GM19193 (cell line): ENCODE data around the gene MFSD6L.

Source experiments
- POLR2A ChIP-seq: IDR thresholded peaks from 4 replicates; pipeline ENCODE4 v1.6.1; 2011; ENCODE audit not compliant: insufficient read depth, insufficient read length; ENCODE audit errors: extremely low read depth

The MFSD6L gene

GRCh38 chr17:8785547-8786413 lies 13.4 kb downstream of the MFSD6L start:
- no peak for TF ChIP-seq POLR2A

DNA sequence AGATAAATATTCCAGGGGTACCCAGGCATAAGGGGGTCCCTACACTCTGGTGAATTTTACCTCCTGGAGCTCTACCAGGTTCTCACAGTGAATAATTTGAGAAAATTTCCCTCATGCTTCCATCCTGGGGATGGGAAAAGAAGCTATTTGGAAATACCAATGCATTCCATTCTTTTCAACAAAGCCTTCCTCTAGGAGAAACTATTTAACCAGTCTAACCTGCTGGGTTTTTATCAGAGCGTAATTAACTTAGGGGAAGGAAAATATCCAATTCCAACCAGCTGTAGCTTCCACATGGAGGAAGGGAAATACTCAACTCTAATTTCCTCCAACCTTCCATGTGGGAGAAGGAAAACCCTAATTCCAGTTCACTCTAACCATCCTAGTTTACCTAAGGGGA lies 17.0 kb downstream of the MFSD6L start:
- no peak for TF ChIP-seq POLR2A

DNA sequence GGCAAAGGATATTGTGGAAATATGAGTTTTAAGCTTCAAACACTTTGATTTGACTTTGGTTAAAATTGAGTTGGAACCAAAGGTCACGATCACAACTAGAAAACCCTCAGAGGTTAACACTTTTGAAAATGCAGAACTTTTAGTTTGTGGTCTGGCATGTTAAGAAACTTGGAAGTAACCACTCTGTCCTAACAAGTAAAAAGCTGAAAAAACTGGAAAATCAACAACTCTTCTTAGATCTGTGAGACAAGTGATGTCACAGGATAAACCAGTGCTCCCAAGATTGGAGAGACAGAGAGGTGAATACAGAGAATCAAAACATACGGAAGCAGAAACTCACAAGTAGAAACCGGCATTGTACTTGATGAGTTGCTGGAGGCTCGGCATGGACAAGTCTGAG lies 17.4 kb downstream of the MFSD6L start:
- no peak for TF ChIP-seq POLR2A

DNA sequence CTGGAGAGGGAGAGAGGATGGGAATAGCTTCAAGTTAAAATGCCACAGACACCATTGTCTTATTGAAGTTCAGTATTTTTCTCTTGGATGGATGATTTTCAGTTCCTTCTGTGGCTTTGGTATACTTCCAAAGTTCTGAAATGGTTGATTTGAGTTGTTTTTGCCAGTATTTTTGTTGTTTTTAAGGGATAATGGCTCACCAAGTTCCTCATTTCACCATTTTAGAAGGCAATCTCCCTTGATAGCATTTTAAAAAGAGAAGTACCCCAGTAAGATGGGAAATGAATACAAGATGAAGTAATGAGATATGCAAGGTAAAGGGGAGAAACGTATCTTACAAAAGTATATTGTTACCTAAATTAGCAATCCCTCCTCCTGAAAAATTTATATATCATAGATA lies 22.3 kb downstream of the MFSD6L start:
- TF ChIP-seq POLR2A, result no peak

- no peak for TF ChIP-seq POLR2A
Observed at GRCh38 chr17:8776248-8776647, 22.9 kb downstream of the MFSD6L start.

- no peak for TF ChIP-seq POLR2A
Observed at GRCh38 chr17:8766731-8767130, 32.4 kb downstream of the MFSD6L start.

GRCh38 chr17:8762012-8762411 lies 37.2 kb downstream of the MFSD6L start:
- TF ChIP-seq POLR2A, result no peak

- TF ChIP-seq POLR2A, result no peak
Observed at GRCh38 chr17:8758137-8758596, 41.0 kb downstream of the MFSD6L start, which contains the start of gene SPDYE4. Gene SPDYE4 (minus strand): TSS chr17:8758546. CDS start chr17:8758382, 164 bp downstream.

- TF ChIP-seq POLR2A, result no peak
Observed at GRCh38 chr17:8757189-8757588, 42.0 kb downstream of the MFSD6L start.

DNA sequence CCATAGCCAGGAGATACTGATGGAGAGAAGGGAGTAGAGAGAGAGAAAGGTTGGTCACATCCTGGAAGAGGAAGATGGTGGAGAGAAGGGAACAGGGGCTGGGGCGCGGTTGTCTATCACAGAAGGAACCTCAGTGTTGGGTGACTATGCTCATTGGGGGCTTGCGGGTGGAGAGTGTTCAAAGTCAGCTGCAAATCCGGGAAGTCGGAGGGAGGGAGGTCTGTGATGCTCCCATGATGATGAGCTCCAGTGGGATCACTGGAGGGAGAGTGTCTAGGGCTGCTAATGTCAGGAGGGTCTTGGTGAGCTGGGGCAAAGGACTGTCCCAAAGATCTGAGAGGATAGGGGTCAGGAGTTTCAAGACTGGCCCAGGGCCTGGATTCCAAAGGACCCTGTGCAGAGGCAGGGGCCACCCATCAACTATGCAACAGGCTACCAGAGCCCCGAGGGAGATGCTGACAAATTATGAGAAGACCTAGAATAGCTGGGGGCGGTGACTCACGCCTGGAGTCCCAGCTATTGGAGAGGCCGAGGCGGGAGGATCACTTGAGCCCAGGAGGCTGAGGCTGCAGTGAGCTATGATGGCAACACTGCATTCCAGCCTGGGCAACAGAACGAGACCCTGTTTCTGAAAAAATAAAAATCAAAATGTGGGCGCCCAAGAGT lies 43.4 kb downstream of the MFSD6L start:
- TF ChIP-seq POLR2A, result no peak

DNA sequence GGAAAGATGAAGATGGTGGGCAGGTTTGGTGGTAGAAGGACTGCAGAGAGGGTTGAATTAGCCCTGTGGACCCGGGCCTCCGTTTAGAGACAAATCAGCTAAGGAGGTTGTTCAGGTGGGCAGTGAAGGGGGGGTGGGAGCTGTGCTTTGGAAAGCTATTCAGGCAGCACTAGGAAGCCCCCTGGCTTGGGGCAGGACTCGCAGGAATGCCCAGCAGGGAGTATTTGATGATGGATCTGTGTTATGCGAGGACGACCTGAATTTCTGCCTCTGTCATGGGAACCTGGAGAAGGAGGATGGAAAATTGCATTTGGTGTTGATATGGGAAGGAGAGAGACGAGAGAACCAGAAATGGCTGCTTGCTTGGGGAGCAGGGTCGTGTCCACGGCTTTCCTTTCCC lies 44.3 kb downstream of the MFSD6L start:
- TF ChIP-seq POLR2A, result no peak

GRCh38 chr17:8753976-8754440 lies 45.2 kb downstream of the MFSD6L start:
- no peak for TF ChIP-seq POLR2A

DNA sequence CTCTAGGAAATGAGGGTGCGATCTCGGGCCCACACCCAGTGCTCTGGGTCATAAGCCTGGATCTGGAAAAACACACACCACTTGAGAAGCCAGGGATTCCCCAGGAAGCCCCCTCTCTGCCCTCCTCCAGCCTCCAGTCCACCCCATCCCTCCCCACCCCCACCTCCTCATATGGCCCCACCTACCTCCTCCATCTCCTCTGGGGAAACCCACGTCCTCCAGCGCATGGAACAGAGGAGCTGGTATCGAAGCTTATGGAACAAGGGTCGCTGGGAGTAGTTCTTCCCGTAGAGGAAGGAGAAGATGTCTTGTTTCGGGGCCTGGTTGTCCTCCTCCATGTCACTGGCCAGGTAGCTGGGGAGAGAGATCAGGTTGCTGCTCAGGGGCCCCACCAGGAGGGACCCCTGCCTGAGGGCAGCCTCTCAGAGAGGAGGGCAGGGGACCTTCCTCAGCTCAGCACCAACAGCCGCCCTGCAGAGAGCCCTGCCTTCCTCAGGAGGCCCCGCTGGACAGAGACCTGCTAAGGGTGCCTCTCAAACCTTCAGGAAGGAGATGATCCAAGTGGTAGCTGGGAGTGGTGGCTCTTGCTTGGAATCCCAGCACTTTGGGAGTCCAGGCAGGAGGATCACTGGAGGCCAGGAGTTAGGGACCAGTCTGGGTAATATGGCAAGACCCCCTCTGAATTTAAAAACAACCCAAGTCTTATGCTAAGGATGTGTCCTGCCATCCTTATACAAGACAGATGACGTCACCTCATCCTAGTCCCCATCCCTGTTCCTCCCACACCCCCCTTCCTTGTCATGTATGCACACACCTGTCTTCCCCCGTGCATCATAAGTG lies 45.8 kb downstream of the MFSD6L start:
- TF ChIP-seq POLR2A, result no peak

- TF ChIP-seq POLR2A, result no peak
Observed at GRCh38 chr17:8749616-8750015, 49.5 kb downstream of the MFSD6L start.

GRCh38 chr17:8747742-8748141 lies 51.4 kb downstream of the MFSD6L start:
- TF ChIP-seq POLR2A, result no peak
